ENCODE results near the gene MED12L. TPM values are rescaled to one million over a fixed set of nuclear protein-coding genes. Genes with fewer than 3 reads are reported as not detected.

MED12L gene
- total and polyA plus RNA-seq, 10 of the 15 experiments (the other 5 are each of a cell fraction or from before 2014, with no cell fraction given): 0.01 to 0.06 (median 0.03) TPM; not detected in 2

DNA sequence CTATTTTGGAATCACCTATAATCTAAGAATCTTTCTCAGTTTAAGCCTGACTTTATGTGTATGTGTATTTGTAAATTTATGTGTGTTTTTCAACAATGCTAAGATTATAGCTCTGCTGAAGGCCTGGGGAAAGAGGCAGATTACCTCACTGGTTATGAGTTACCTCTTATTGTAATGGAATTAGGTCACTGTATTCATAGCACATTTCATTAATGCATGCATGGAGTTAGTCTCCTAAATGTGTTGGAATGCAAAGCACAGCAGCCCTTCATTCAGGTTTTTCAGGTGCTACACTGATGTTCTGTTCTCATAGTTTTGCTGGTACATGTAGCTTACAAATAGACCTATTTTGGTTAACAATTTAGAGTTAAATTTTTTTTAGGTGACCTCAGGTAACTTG, 221.7 kb downstream of the MED12L start:
- ATAC-seq: no peak
- no peaks in the 10 kb centered on the region for H4K20me1 ChIP-seq (ENCODE audit: control insufficient read depth, insufficient read depth)
- TF ChIP-seq TBL1XR1 (IDR thresholded peaks at IDR 0.05; ENCODE audit: low read depth, low read length): no peak
- no peak for TF ChIP-seq CHD4 (IDR thresholded peaks at IDR 0.05)
- no peak for TF ChIP-seq MEF2B (IDR thresholded peaks at IDR 0.05; ENCODE audit: partially characterized antibody, poor library complexity, severe bottlenecking)
- TF ChIP-seq KAT2A (conservative IDR thresholded peaks at IDR 0.05; ENCODE audit: control insufficient read depth, low read depth, low read length): no peak
- TF ChIP-seq CBX3 (IDR thresholded peaks at IDR 0.05; ENCODE audit: borderline replicate concordance, low read depth): no peak
- no peak for TF ChIP-seq PAX8 (IDR thresholded peaks at IDR 0.05)
- TF ChIP-seq, protein P1, sequence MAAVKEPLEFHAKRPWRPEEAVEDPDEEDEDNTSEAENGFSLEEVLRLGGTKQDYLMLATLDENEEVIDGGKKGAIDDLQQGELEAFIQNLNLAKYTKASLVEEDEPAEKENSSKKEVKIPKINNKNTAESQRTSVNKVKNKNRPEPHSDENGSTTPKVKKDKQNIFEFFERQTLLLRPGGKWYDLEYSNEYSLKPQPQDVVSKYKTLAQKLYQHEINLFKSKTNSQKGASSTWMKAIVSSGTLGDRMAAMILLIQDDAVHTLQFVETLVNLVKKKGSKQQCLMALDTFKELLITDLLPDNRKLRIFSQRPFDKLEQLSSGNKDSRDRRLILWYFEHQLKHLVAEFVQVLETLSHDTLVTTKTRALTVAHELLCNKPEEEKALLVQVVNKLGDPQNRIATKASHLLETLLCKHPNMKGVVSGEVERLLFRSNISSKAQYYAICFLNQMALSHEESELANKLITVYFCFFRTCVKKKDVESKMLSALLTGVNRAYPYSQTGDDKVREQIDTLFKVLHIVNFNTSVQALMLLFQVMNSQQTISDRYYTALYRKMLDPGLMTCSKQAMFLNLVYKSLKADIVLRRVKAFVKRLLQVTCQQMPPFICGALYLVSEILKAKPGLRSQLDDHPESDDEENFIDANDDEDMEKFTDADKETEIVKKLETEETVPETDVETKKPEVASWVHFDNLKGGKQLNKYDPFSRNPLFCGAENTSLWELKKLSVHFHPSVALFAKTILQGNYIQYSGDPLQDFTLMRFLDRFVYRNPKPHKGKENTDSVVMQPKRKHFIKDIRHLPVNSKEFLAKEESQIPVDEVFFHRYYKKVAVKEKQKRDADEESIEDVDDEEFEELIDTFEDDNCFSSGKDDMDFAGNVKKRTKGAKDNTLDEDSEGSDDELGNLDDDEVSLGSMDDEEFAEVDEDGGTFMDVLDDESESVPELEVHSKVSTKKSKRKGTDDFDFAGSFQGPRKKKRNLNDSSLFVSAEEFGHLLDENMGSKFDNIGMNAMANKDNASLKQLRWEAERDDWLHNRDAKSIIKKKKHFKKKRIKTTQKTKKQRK (IDR thresholded peaks at IDR 0.05; ENCODE audit: low read depth, low read length): no peak
- no peak for TF ChIP-seq GATAD2B (conservative IDR thresholded peaks at IDR 0.05; ENCODE audit: low read depth)
- no peak for TF ChIP-seq CTCF (IDR thresholded peaks at IDR 0.05 in 2 of 3, conservative IDR thresholded peaks at IDR 0.05 in 1 of 3; ENCODE audit: control insufficient read depth in 2 of 3, extremely low read depth in 1 of 3, insufficient read depth in 1 of 3, low read depth in 3 of 3, low read length in 3 of 3)
- ChIA-PET SMC1A (ENCODE audit: uncharacterized antibody, unreplicated experiment) (interaction anchor here (0.7 to 1.3 kb wide), 2 partner anchors 14 to 251 kb away, joined by 3 to 4 read pairs; no protein-coding TSS in a partner anchor), POLR2A (interaction anchor here (0.6 kb wide), 1 partner anchor 102 kb away, joined by 4 read pairs; no protein-coding TSS in a partner anchor), CTCF (interaction anchor here (0.7 to 1.3 kb wide), 4 partner anchors 12 to 139 kb away, joined by 3 to 4 read pairs (median 4); no protein-coding TSS in a partner anchor), RAD21 (ENCODE audit: unreplicated experiment) (no interaction called here)
- H3K4me1 ChIP-seq (ENCODE audit: control insufficient read depth, insufficient read depth, low read length): no peaks in the 10 kb centered on the region
- DNase-seq (ENCODE audit: low read depth, low spot score): no peak
- no peaks in the 10 kb centered on the region for H3K27me3 ChIP-seq (replicated peaks in 1 of 2; ENCODE audit: control insufficient read depth in 2 of 2, insufficient read depth in 2 of 2, low read length in 1 of 2)
- no peak overlapping the region for H3K9ac ChIP-seq (ENCODE audit: control insufficient read depth, insufficient read depth, low read length)
- intact Hi-C loops (cut with micrococcal nuclease; ENCODE audit: unreplicated experiment): no loop called here
- H3K4me2 ChIP-seq (ENCODE audit: control insufficient read depth, insufficient read depth): no peak overlapping the region
- in situ Hi-C loops (cut with MboI): no loop called here
- no peaks in the 10 kb centered on the region for H3K79me2 ChIP-seq (ENCODE audit: control insufficient read depth, insufficient read depth, low read length)
- FAIRE-seq: no peak
- H3K9me3 ChIP-seq (replicated peaks; ENCODE audit: control insufficient read depth, insufficient read depth, low read length): no peaks in the 10 kb centered on the region
- H3K36me3 ChIP-seq (ENCODE audit: control insufficient read depth in 2 of 2, insufficient read depth in 2 of 2, low read length in 1 of 2): no peaks in the 10 kb centered on the region
- H2AFZ ChIP-seq (ENCODE audit: control insufficient read depth, low read depth, low read length): no peak overlapping the region
- no peak overlapping the region for H3K27ac ChIP-seq (ENCODE audit: control insufficient read depth, insufficient read depth)
- BruUV-seq (replicated peaks): no TSS peak
- H3K4me3 ChIP-seq: no peak overlapping the region

All from GM12878 (cell line).